CD4-positive, alpha-beta T cell treated with Interferon alpha-2 for 1 hour (primary cell): ENCODE results near the gene ABCA7.
A peak's percentile ranks its signal among the peaks of the same experiment; 100 is the strongest.

Experiments
- DNase-seq, 2 donors: peaks; one replicate each; pipeline ENCODE4 v3.0.0-alpha.2; 2020 to 2022

Gene ABCA7

DNA sequence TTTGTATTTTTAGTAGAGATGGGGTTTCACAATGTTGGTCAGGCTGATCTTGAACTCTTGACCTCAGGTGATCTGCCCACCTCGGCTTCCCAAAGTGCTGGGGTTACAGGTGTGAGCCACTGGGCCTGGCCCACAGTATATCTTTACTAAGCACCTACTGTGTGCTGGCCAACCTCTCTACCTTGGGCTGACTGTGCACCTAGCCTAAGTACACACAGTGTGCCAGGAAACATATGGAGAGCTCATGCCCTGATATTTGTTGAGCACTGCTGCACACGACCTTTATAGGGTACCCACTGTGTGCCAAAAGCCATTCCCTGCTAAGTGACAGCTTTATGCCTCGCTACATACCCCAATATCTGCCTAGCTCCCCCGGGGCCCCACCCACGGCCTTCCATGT is 20.8 kb downstream of the ABCA7 start:
- no peak for DNase-seq

DNA sequence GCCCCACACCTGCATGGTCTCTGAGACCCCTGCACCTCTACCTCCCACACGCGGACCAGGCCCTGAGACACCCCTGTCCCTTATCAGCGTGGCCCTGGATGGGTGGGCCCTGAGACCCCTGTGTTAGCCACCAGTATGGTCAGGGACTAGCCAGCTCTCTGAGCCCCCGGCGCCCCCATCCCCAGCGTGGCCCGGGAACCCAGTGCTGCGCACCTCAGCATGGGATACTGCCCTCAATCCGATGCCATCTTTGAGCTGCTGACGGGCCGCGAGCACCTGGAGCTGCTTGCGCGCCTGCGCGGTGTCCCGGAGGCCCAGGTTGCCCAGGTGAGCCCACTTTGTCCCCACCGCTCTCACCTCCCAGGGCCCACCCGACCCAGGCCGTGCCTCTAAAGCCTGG is 22.1 kb downstream of the ABCA7 start:
- no peak for DNase-seq

DNA sequence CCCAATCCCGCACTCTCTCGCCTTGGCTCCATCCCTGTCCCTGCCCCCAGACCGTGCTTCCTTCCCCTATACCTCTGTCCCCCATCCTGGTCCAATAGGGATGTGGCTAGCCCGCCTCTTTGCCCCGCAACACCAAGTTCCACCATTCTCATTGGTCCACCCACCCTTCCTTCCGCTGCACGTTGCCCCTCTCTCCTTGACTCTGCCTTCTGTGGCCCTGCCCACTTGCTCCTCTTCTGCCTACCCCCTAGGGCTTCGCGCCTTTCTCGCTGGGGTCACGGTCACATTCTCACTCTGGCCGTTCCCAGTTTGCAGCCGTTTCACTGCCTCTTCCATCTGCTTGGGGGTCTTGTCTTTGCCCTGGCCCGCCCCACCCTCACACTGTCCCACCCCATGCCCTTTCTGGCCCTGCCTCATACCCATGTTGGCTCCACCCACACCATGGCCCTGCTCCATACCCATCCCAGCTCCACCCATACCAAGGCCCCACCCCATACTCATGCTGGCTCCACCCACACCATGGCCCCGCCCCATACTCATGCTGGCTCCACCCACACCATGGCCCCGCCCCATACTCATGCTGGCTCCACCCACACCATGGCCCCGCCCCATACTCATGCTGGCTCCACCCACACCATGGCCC is 22.6 kb downstream of the ABCA7 start:
- DNase-seq: no peak

DNA sequence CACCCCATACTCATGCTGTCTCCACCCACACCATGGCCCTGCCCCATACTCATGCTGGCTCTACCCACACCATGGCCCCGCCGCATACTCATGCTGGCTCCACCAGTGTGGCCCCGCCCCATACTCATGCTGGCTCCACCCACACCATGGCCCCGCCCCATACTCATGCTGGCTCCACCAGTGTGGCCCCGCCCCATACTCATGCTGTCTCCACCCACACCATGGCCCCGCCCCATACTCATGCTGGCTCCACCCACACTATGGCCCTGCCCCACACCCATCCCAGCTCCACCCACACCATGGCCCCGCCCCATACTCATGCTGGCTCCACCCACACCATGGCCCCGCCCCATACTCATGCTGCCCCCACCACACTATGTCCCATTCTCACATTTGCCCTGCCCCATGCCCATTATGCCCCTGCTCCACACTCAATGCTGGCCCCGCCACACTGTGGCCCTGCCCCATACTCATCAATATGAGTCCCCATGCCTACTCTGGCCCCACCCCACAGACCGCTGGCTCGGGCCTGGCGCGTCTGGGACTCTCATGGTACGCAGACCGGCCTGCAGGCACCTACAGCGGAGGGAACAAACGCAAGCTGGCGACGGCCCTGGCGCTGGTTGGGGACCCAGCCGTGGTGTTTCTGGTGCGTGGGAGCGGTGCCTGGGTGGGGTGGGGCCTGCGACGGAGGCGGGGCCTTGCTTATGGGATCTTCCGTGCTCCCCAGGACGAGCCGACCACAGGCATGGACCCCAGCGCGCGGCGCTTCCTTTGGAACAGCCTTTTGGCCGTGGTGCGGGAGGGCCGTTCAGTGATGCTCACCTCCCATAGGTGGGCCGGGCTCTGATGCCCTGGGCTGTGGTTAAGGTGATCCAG is 23.4 kb downstream of the ABCA7 start:
- peak; percentile 77 to 80 for DNase-seq

DNA sequence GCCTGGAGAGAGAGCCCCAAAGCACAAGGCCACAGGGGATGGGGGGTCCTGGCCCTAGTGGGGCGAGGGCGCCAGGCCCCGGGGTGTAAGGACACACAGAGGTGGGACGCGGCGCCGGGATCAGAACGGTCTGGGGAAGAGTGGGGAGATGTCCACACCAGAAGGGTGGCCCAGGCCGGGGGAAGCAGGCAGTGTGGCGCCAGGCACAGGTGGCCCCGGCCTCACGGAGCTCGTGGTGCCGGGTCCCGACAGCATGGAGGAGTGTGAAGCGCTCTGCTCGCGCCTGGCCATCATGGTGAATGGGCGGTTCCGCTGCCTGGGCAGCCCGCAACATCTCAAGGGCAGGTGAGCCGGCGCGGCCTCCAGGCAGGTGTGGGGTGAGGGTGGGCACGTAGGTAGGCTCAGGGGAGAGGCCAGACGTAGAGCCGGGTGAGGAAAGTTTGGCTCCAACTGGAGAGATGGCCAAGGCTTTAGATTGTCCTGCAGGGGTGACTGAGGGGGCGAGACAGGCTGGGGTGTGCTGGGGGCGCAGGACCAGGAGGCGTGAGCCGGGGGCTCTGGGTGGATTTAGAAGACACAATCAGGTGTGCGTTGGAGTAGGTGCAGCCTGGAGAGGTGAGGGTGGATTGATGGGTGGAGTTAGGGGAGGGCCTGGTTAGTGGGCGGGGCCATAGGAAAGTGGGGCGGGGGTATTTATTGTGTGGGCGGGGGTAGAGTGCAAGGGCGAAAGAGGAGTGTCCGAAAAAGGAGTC is 24.2 kb downstream of the ABCA7 start:
- no peak for DNase-seq

DNA sequence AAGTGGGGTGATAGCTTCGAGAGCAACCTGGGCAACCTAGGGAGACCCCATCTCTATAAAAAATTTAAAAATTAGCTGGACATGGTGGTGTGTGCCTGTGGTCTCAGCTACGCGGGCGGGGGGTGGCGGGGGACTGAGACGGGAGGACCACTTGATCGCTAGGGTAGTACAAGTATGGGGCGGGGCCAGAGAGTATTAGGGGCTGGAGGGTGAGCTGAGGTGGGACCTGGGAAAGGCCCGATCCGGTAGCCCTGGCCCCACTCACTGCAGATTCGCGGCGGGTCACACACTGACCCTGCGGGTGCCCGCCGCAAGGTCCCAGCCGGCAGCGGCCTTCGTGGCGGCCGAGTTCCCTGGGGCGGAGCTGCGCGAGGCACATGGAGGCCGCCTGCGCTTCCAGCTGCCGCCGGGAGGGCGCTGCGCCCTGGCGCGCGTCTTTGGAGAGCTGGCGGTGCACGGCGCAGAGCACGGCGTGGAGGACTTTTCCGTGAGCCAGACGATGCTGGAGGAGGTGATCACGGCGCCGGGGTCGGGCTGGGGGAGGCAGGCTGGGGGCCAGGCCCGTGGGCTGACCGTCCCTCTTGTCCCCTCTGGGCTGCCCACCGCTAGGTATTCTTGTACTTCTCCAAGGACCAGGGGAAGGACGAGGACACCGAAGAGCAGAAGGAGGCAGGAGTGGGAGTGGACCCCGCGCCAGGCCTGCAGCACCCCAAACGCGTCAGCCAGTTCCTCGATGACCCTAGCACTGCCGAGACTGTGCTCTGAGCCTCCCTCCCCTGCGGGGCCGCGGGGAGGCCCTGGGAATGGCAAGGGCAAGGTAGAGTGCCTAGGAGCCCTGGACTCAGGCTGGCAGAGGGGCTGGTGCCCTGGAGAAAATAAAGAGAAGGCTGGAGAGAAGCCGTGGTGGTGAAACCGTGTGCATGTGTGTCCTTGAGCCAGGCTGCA is 25.0 kb downstream of the ABCA7 start:
- peak; percentile 74 to 76 for DNase-seq

DNA sequence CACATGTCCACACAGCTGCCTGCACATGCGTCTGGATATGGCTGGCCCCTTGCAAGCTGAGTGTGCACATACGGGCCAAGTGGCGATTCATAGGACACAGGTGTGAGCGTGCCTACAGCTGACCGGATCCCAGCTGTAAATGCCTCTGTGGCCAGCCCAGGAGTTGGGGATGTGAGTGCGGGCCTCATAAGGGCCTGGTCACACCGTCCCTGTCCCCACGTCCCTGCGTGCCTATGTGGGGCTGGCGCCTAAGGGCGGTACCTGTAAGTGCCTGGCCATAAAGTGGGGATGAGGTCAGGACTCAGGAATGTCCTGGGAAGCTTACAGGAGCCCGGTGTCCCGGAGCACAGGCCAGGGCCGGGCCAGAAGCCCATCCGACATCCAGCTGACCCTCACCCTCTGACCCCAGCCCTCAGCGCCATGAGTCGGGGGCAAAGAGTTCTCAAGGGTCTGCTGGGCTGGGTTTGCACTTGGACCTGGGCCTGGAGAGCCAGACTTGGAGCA is 25.8 kb downstream of the ABCA7 start:
- no peak for DNase-seq

DNA sequence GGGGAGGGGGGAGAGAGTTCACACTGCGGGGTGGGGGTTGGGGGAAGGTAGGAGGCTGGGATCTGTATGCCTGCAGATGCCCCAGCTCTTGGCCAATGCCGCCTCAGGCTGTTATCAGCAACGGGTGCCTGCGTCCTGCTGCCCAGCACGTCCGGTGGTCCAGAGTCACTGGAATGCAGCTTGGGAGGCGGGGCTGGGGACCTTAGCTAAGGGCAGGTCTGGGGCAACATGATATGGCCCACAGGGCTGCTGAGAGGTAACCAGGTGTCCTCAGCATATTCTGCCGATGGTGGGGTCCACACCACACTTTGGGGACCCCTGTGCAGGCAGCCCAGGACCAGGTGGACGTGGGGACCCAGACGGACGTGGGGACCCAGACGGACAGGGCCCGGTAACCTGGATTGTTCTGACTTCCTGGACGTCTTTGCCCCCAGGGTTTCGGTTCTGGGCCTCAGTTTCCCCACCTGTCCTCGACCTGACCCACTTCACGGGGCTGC is 26.4 kb downstream of the ABCA7 start:
- DNase-seq: no peak

DNA sequence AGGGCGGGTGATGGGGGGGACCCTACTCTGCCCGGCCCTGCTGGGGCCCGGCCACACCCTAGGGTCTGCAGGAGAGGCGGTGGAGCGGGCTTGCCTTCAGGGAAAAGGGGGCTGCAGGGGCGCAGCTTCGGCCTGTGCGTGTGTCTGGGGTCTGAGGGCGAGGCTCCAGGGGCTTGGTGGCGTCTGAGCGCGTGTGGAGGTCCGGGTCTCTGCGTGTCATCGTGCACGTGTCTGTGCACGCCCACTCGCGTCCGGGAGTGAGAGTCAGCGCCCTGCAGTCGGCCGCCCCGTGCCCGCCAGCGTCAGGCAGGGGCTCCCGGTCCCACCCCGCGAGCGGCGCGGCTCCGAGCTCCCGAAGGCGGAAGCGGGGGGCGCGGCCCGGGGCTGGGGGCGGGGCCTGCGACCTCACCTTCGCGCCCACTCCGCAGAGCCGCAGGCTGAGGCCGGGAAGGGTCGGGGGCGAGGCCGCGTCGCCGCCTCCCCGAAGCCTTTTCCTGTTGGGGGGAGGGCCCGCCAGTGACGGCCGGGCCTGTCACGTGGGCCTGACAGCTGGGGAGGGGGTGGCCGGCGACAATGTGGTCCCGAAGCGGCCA is 26.9 kb downstream of the ABCA7 start, which contains the start of gene ARHGAP45:
TSS of gene ARHGAP45 (plus strand) at position 420 of the 593 bp plus-strand sequence. CDS start 239 bp downstream, outside the sequence.
- peak; percentile 83 to 90 for DNase-seq

DNA sequence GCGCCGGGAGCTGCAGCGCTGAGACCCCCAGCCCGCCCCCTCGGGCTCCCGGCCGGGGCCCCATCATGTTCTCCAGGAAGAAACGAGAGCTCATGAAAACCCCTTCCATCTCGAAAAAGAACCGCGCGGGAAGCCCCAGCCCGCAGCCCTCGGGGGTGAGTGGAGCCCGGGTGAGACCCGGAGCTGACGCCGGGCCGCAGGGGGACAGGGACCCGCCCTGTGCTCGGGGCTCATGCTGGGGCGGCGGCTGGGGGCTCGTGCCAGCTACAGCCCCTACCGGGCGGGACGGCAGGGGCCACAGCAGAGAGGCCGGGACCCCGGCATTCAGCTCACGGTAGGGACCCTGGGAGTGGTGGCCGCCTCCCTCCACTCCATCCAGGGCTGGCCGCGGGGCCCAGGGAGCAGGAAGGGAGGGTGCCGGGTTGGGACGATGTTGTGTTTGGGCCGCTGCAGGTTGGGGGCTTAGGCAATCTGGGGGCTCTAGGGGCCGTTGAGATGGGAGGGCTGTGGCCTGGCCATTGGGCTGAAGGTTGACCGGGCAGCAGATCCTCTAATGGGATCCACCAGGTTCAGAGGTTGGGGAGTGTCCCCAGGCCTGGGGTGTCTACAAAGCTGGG is 27.5 kb downstream of the ABCA7 start:
- DNase-seq: no peak

DNA sequence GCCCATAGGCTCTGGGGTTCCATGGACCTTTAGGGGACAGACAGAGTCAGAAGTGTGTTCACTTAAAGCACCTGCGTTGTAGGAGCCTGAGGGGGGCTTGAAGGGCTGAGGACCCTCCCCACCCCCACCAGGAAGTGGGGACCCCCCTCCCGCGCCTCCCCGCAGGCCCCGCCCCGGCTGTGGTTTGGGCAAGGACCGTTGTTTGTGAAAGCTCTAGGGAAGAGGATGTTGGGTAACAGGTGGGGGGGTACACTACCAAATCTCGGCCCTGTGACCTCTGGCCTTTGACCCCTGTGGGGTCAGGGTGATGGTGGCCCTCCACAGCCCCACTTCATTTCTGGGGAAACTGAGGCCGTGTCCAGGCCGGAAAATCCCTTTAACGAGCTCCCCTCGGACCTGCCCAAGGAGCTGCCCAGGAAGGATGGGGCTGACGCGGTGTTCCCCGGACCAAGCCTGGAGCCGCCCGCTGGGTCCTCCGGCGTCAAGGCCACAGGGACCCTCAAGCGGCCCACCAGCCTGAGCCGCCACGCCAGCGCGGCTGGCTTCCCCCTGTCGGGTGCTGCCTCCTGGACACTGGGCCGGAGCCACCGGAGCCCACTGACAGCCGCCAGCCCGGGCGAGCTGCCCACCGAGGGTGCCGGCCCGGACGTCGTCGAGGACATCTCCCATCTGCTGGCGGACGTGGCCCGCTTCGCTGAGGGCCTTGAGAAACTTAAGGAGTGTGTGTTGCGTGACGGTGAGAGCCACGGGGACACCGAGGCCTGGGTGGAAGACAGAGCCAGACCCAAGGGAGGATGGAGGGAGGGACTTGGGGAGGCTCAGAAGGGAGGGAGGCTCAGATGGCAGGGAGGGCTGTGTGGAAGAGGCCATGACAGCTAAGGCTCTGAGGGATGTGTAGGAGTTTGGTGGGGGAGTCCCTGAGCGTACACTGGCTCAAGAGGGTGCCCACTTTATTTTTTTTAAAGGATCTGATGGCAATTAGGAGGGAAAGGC is 28.4 kb downstream of the ABCA7 start:
- peak; percentile 69 to 82 for DNase-seq

DNA sequence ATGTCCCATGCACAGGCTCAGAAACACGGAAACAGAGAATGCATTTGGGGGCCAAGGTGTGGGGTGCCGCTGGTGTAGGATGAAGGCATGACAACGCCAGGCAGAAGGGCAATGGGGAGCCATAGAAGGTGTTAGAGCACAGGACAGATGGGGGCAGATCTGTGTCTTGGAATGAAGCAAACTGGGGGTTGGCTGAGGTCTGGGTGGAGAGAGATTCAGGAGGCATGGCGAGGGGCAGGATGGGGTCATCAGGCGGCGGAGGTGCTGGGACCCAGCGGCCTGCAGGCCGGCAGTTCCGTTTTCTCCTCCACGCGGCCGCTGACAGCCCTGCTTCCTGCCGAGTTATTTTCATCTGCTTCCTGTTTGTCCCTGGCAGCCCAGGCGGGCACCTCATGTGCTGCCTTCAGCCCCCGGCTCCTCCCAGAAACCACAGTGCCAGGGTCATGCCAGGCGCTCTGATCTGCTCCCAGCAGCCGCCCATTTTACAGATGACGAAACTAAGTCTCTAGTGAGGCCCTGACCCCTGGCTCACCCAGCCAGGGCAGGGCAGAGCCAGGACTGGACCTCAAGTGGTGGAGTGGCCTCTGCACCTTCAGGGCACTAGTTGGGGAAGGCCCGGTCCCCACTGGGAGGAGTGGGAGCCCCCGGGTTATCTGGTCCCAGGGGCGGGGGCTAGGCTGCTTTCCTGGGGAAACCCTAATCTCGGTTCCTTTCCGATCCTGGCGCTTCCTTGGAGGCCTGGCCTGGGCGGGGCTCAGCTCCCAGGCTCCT is 29.3 kb downstream of the ABCA7 start:
- DNase-seq: peak; percentile 78 to 86

DNA sequence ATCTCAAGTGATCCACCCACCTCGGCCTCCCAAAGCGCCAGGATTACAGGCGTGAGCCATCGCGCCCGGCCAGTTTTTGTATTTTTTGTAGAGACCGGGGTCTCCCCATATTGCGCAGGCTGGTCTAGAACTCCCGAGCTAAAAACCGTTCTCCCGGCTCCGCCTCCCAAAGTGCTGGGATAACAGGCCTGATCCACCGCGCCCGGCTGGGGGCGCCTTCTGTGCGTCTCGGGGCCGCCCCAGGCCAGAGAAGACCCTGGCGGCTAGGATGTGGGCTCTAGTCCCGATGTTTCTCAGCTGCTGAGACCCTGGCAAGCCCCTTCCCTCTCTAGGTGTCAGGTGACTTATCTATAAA is 30.6 kb downstream of the ABCA7 start:
- no peak for DNase-seq

DNA sequence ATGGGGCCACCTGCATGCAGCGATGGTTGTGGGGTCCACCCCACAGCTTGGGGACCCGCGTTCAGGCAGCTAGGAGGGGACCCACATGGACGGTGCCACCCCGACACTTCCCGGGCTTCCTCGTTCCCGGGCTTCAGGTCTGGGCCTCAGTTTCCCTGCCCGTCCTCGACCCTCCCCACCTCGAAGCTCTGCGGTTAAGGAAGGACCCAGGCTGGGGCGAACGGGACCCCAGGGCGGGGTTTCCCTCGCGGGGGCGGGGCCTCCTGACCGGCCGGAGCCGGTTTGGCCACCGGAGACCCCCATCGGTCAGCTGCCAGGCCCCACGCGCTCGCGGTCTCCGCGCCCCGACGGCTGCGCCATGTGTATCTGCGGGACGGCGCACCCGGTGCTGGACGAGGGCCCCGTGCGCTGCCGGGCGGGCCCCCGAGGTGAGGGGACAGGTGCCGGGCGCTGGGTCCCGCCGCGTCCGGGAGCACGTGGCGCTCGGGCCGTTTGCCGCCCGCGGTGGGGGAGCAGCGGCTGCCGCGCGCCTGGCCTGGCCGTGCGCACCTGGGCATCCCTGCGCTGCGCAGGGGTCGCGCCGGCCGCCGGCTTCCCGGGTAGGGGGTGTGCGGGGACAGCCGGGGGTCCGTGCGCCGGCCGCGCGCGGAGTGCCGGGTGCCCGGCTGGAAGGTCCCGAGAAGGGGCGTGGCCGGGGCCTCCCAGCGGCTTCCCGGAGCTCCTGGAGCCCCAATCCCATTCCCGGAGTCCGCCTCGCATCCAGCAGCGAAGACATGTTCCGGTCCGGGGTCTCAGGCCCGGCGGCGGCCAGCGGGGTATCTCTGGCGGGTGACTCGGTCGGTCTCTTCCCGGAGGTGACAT is 31.3 kb downstream of the ABCA7 start:
- no peak for DNase-seq

DNA sequence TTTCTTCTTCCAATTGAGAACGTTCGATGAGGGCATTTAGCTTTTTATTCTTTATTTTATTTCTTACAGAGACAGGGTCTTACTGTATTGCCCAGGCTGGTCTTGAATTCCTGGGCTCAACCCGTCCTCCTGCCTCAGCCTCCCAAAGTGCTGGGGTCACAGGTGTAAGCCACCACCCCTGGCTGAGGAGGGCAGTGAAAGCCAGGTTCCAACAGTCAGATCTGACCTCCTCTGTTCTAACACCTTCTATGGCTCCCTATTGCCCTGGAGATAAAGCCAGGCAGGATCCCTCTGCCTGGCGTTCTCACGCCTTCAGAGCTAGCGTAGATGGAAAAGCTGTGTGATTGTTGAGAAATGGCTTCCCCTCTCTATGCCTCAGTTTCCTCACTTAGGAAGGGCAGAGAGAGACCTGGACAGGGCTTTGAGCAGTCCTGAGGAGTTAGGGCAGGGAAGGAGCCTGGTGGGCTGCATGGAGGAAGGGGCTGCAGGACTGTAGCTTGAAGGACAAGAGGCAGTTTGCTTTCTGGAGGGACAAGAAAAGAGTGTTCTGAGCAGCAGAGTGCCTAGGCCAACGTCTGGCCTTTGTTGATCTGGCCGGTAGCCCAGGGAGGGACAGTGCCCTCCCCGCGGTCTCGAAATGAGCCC is 32.6 kb downstream of the ABCA7 start:
- no peak for DNase-seq

DNA sequence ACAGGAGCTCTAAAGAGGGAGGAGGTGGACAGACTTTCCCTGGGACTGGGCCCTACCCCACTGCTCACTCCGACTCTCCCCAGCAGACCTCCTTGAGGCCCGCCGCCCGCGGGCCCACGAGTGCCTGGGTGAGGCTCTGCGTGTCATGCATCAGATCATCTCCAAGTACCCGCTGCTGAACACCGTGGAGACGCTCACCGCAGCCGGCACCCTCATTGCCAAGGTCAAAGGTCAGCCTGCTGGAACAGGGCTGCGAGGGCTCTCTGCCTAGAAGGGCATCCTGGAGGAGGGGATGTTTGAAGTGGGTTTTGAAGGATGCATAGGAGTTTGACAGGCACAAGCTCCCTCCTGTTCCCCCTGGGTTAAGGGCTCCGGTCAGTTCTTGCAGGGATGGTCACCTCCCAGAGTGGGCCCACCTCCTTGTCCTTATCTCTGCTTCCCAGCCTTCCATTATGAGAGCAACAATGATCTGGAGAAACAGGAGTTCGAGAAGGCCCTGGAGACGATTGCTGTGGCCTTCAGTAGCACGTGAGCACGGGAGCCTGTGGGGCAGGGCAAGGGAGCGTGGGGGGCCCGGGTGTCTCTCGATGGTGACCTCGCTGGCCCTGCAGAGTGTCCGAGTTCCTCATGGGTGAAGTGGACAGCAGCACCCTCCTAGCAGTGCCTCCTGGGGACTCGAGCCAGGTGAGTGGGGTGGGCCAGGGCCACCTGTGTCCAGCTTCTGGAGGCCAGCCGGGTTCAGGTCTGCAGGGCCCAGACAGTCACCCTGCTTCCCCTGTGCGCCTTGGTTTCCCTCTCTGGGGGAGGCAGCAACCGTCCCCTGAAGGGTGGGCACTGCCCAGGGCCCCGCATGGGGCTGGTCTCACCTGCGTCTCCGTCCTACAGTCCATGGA is 33.4 kb downstream of the ABCA7 start:
- DNase-seq: no peak
